HG03442 (cell line): ENCODE results near the gene ACE.

Experiments
- ATAC-seq: cut with Tn5 transposase; IDR thresholded peaks from one replicate; pipeline ENCODE4 v1.9.1; 2021; ENCODE audit warnings: mild to moderate bottlenecking, moderate library complexity; ENCODE audit not compliant: unreplicated experiment

Gene ACE

GRCh38 chr17:63512896-63513644, 36.2 kb downstream of the ACE start:
- no peak for ATAC-seq

GRCh38 chr17:63514477-63514876, 37.6 kb downstream of the ACE start:
- ATAC-seq = no peak

- ATAC-seq = no peak
Measured at GRCh38 chr17:63514974-63515373, 38.1 kb downstream of the ACE start.

- ATAC-seq = no peak
Measured at GRCh38 chr17:63515426-63515825, 38.6 kb downstream of the ACE start.

- ATAC-seq = peak; percentile 41
Measured at GRCh38 chr17:63516910-63517824, 40.3 kb downstream of the ACE start.

- ATAC-seq = no peak
Measured at GRCh38 chr17:63517825-63518534, 41.1 kb downstream of the ACE start.

GRCh38 chr17:63519116-63519881, 42.4 kb downstream of the ACE start:
- ATAC-seq = no peak

- no peak for ATAC-seq
Measured at GRCh38 chr17:63519972-63520882, 43.4 kb downstream of the ACE start.

GRCh38 chr17:63523253-63523855, 46.5 kb downstream of the ACE start, which contains the start of gene KCNH6:
KCNH6 (plus strand) TSS chr17:63523358; CDS start chr17:63523414, 56 bp downstream.
- ATAC-seq = no peak

- no peak for ATAC-seq
Measured at GRCh38 chr17:63524051-63524450, 47.2 kb downstream of the ACE start.

- ATAC-seq = no peak
Measured at GRCh38 chr17:63525190-63525946, 48.5 kb downstream of the ACE start.

- ATAC-seq = no peak
Measured at GRCh38 chr17:63526861-63527260, 50.0 kb downstream of the ACE start.

GRCh38 chr17:63528183-63528582, 51.3 kb downstream of the ACE start:
- no peak for ATAC-seq

GRCh38 chr17:63529711-63530556, 53.1 kb downstream of the ACE start:
- no peak for ATAC-seq

- ATAC-seq = no peak
Measured at GRCh38 chr17:63530557-63531021, 53.7 kb downstream of the ACE start.

GRCh38 chr17:63531022-63531965, 54.4 kb downstream of the ACE start:
- no peak for ATAC-seq
